Thoracic aorta (tissue), 2 donors: ENCODE data around the gene U2AF2. TPM values are rescaled to one million over a fixed set of nuclear protein-coding genes. Genes with fewer than 3 reads are reported as not detected.
A peak's percentile ranks its signal among the peaks of the same experiment; 100 is the strongest.

Experiments
- ATAC-seq: fragments of 150-250 bp; one replicate; pipeline ENCODE4 v1.8.0; 2017; ENCODE audit warnings: low read depth; ENCODE audit not compliant: insufficient number of reproducible peaks, low FRiP score
- DNase-seq: peaks from one replicate; pipeline ENCODE4 v3.0.0-alpha.2; 2020; ENCODE audit warnings: low spot score
- H3K27ac ChIP-seq, 2 donors: fragments of 200-600 bp; sonication (generic); 1 replicate in 1 of 2; 2 replicates in 1 of 2; pipeline ENCODE4 v1.5.1; 2016; ENCODE audit warnings: mild to moderate bottlenecking in 2 of 2, moderate library complexity in 2 of 2
- H3K27me3 ChIP-seq: fragments of 200-600 bp; sonication (generic); replicated peaks from 2 replicates; pipeline ENCODE4 v1.6.0; 2016; ENCODE audit warnings: mild to moderate bottlenecking; ENCODE audit not compliant: insufficient read depth
- H3K36me3 ChIP-seq: fragments of 200-600 bp; sonication (generic); one replicate; pipeline ENCODE4 v1.5.1; 2016
- H3K4me1 ChIP-seq, 2 donors: fragments of 200-600 bp; sonication (generic); 1 replicate in 1 of 2; 2 replicates in 1 of 2; pipeline versions ENCODE4 v1.5.1 to v1.6.0; 2016; ENCODE audit warnings: low read depth in 2 of 2, mild to moderate bottlenecking in 1 of 2; ENCODE audit not compliant: control insufficient read depth in 1 of 2
- H3K4me3 ChIP-seq: fragments of 200-600 bp; sonication (generic); 2 replicates; pipeline ENCODE4 v1.5.1; 2016; ENCODE audit warnings: mild to moderate bottlenecking
- H3K9me3 ChIP-seq: fragments of 200-600 bp; sonication (generic); 2 replicates; pipeline ENCODE4 v1.5.1; 2016
- total RNA-seq, 2 donors: library from RNA; depleted of rRNA; stranded (reverse); fragments of >200 nt; gene quantifications; one replicate each; pipeline versions ENCODE4 v1.1.0 to v1.2.3, GENCODE V29; 2016
- TF ChIP-seq, protein P1 (sequence below): fragments of 200-600 bp; sonication (generic); IDR thresholded peaks from one replicate; pipeline ENCODE4 v1.5.1; 2019; ENCODE audit warnings: antibody characterized with exemption

The U2AF2 gene
- total RNA-seq, 2 donors from 2014 or later = 77.3 to 106 TPM

DNA sequence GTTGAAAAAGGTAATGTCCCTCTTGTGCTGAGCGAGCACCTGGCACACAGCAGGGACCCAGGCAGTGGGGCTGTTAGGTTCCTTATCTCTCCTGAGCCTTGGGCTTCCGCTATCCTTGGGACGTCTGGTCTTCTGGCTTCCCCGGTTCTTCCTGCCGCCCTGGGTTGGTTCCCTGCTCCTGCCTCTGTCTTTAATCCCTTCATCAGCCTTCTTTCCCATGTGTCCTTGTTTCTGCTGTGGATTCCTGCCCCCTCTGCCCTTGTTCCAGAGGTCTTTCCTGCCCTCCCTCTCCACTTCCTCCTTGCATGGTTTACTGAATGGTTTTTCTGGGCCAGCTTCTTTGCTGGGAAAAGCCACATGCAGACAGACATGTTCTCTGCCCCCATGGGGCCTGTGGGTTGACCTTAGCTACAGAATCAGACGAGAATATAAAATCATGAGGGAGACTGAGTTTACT lies 22.8 kb downstream of the U2AF2 start:
- TF ChIP-seq, protein P1, sequence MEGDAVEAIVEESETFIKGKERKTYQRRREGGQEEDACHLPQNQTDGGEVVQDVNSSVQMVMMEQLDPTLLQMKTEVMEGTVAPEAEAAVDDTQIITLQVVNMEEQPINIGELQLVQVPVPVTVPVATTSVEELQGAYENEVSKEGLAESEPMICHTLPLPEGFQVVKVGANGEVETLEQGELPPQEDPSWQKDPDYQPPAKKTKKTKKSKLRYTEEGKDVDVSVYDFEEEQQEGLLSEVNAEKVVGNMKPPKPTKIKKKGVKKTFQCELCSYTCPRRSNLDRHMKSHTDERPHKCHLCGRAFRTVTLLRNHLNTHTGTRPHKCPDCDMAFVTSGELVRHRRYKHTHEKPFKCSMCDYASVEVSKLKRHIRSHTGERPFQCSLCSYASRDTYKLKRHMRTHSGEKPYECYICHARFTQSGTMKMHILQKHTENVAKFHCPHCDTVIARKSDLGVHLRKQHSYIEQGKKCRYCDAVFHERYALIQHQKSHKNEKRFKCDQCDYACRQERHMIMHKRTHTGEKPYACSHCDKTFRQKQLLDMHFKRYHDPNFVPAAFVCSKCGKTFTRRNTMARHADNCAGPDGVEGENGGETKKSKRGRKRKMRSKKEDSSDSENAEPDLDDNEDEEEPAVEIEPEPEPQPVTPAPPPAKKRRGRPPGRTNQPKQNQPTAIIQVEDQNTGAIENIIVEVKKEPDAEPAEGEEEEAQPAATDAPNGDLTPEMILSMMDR = no peak
- Histone ChIP-seq H3K27me3 (no peaks in the 10 kb centered on the region), H3K4me1 (peaks cover 27 to 44% of the 10 kb centered on the region in 2 donors), H3K9me3 (no peaks in the 10 kb centered on the region), H3K36me3 (peaks cover 41% of the 10 kb centered on the region), H3K4me3 (peak overlapping the region; percentile 11), H3K27ac (peak overlapping the region in 1 of 2 donors; percentile 27)
- DNase-seq (no peak), ATAC-seq (no peak)

DNA sequence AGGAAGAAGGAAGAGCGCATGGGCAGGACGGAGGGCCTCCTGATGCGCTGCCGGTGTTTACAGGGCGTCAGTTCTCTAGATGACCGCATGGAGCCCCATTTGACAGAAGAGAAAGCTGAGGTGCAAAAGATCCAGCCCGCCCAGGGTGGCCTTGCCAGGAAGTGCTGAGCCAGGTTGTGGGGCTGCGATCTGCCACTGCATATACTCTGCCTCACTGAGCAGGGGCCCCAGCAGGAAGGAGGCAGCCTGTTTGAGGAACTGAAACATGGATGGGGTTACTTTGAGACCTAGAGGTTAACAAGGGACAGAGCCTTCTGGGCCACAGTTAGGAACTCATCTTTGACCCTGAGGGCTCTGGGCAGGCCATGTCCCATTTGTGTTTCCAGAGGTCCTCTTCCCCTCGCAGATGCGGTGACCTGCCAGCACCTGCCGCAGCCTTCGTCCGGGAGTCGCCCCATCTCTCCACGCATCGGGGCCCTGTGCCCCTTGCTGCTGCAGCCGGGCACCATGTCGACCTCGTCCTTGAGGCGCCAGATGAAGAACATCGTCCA lies 23.4 kb downstream of the U2AF2 start:
- H3K4me1 ChIP-seq = peaks cover 27 to 44% of the 10 kb centered on the region in 2 donors
- H3K27ac ChIP-seq = peak overlapping the region in 1 of 2 donors; percentile 27
- ATAC-seq (no peak), DNase-seq (no peak)
- H3K9me3 ChIP-seq = no peaks in the 10 kb centered on the region
- H3K36me3 ChIP-seq = peaks cover 37% of the 10 kb centered on the region
- no peaks in the 10 kb centered on the region for H3K27me3 ChIP-seq
- peak overlapping the region; percentile 11 for H3K4me3 ChIP-seq
- TF ChIP-seq, protein P1 = no peak

DNA sequence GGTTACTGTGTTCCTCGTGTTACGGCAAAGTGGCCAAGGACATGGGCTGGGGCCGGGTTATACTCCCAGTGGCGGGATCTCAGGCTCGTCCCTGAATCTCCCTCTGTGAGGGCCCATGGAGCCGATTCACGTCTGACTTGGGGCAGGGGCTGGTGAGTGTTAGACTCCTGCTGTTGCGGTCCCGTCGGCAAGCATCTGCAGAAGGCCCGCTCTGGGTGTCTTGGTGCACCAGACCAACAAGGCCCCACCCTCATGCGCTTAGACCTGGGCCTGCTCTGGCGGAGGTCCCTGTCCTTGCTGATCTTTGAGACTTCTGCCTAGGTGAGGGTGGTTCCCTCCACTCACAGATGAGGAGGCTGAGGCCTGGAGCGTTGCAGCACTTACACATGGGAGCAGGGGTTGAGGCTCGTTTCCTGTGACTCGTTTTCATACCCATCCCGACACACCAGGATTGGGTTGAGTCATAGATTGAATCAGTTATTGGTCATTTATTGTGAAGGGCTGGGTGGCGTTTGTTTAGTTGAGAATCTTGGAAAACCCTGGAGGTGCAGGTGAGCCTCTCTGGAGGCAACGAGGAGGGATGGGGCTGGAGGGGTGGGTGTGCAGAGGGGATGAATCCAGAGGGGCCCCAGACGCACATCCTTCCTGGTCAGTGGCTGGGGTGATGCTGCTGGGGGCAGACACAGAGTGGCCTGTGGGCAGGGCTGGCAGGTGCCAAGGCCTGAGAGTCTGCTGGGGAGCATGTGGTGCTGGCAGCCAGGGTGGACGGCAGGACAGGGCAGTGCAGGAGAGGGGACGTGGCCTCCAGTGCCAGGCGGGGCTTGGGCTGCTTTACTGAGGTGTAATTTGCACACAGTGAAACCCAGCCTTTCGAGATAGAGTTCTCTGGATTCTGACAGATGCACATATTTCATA lies 24.8 kb downstream of the U2AF2 start:
- Histone ChIP-seq H3K4me1 (peaks cover 24 to 40% of the 10 kb centered on the region in 2 donors), H3K27me3 (no peaks in the 10 kb centered on the region), H3K4me3 (no peak overlapping the region), H3K9me3 (no peaks in the 10 kb centered on the region), H3K27ac (no peak overlapping the region), H3K36me3 (peaks cover 30% of the 10 kb centered on the region)
- TF ChIP-seq, protein P1 = no peak
- DNase-seq = no peak
- ATAC-seq = no peak

DNA sequence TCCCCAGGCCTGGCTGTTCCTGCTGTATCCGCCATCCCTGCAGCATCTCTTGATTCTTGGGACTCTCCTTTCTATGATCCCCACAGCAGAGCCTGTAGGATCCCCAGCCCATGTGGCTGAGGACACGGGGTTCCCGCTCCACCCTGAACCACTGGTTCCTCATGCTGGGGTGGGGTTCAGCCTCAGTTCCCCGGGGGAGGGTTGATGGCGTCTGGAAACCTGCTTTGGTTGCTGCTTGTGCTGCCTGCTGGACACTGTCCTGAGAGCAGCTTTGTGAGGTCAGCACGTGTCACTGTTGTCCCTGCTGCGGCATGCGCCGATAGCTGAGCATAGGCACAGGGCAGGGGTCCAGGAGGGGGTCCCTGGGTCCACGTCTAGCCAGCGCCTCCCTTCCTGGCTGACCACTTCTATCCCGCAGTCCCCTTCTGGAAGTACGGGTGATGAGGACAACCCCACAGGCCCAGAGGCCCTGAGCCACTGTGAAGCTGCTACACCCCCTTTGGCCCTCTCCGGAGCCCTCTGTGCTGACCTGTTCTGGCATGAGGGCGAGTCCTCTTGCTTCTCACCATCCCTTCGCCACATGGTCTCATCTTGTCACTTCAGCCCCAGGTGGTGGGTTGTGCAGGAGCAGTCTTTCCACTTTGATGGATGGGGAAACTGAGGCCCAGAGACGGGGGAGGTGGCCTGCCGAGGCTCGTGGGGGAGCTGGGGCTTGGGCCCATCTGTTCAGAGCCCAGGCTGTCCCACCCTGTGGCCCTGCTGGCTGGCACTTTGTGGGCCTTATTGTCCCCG lies 25.7 kb downstream of the U2AF2 start:
- DNase-seq (no peak), ATAC-seq (no peak)
- no peaks in the 10 kb centered on the region for H3K27me3 ChIP-seq
- H3K9me3 ChIP-seq = no peaks in the 10 kb centered on the region
- TF ChIP-seq, protein P1 = no peak
- H3K4me1 ChIP-seq = peaks cover 24 to 39% of the 10 kb centered on the region in 2 donors
- H3K4me3 ChIP-seq = no peak overlapping the region
- no peak overlapping the region for H3K27ac ChIP-seq
- H3K36me3 ChIP-seq = peaks cover 35% of the 10 kb centered on the region
